Hepatocyte (in vitro differentiated cells): ENCODE results near the gene VPS54. TPM values are rescaled to one million over a fixed set of nuclear protein-coding genes. Genes with fewer than 3 reads are reported as not detected.
"Not testable (repeated sequence)": the region's sequence is repeated elsewhere in the genome, so short reads cannot be mapped to it uniquely, and the experiment has no call there.

ENCODE experiments used
- DNase-seq: peaks from one replicate; pipeline ENCODE4 v3.0.0-alpha.2; 2016; ENCODE audit warnings: low spot score
- H2AFZ ChIP-seq: fragments of 200-600 bp; sonication (generic); 2 replicates; pipeline ENCODE4 v1.6.0; 2016; ENCODE audit warnings: antibody characterized with exemption, mild to moderate bottlenecking
- H3K27ac ChIP-seq: fragments of 200-600 bp; sonication (generic); 2 replicates; pipeline ENCODE4 v1.5.1; 2016; ENCODE audit warnings: mild to moderate bottlenecking
- H3K27me3 ChIP-seq: fragments of 200-600 bp; sonication (generic); 2 replicates; pipeline ENCODE4 v1.6.1; 2016
- H3K36me3 ChIP-seq: fragments of 200-600 bp; sonication (generic); replicated peaks from 2 replicates; pipeline ENCODE4 v1.5.1; 2016; ENCODE audit warnings: low read depth; ENCODE audit not compliant: insufficient read depth
- H3K4me1 ChIP-seq: fragments of 200-600 bp; sonication (generic); 2 replicates; pipeline ENCODE4 v1.5.1; 2016; ENCODE audit warnings: mild to moderate bottlenecking, moderate library complexity; ENCODE audit not compliant: insufficient read depth
- H3K4me2 ChIP-seq: fragments of 200-600 bp; sonication (generic); 2 replicates; pipeline ENCODE4 v1.6.0; 2016
- H3K4me3 ChIP-seq: fragments of 200-600 bp; sonication (generic); 2 replicates; pipeline ENCODE4 v1.5.1; 2016; ENCODE audit warnings: mild to moderate bottlenecking
- H3K79me2 ChIP-seq: fragments of 200-600 bp; sonication (generic); 2 replicates; pipeline ENCODE4 v1.6.0; 2017; ENCODE audit warnings: mild to moderate bottlenecking
- H3K9me2 ChIP-seq: fragments of 200-600 bp; sonication (generic); replicated peaks from 2 replicates; pipeline ENCODE4 v1.6.0; 2017; ENCODE audit warnings: mild to moderate bottlenecking; ENCODE audit not compliant: insufficient read depth
- H3K9me3 ChIP-seq: fragments of 200-600 bp; sonication (generic); 2 replicates; pipeline ENCODE4 v1.5.1; 2016; ENCODE audit warnings: low read depth, mild to moderate bottlenecking
- H4K20me1 ChIP-seq: fragments of 200-600 bp; sonication (generic); 2 replicates; pipeline ENCODE4 v1.6.0; 2016; ENCODE audit warnings: mild to moderate bottlenecking; ENCODE audit not compliant: insufficient read depth, poor library complexity, severe bottlenecking
- EZH2 ChIP-seq: fragments of 200-600 bp; sonication (generic); IDR thresholded peaks from 2 replicates; pipeline ENCODE4 v1.6.1; 2016; ENCODE audit warnings: antibody characterized with exemption, mild to moderate bottlenecking, borderline replicate concordance
- EZH2phosphoT487 ChIP-seq: fragments of 200-600 bp; sonication (generic); IDR thresholded peaks from one replicate; pipeline ENCODE4 v1.6.1; 2018; ENCODE audit warnings: antibody characterized with exemption, mild to moderate bottlenecking, low read depth, moderate library complexity; ENCODE audit not compliant: unreplicated experiment, severe bottlenecking
- WGBS: methylation state at CpG from one replicate; pipeline ENCODE4 v1.1.6; 2016; ENCODE audit warnings: low lambda C conversion rate; ENCODE audit errors: missing lambda C conversion rate; 5-methylcytosine and 5-hydroxymethylcytosine counted together
- polyA plus RNA-seq: library from polyadenylated mRNA; unstranded; fragments of >200 nt; fragmentation: Nextera tagmentation; extraction: Ambion mirVana; gene quantifications from 2 replicates; pipeline ENCODE4 v1.2.1, GENCODE V29; 2016
- total RNA-seq: library from RNA; depleted of rRNA; stranded (reverse); fragments of >200 nt; gene quantifications from 2 replicates; pipeline ENCODE4 v1.2.3, GENCODE V29; 2014
- TF ChIP-seq, protein P1 (sequence below): fragments of 200-600 bp; sonication (generic); IDR thresholded peaks from 2 replicates; pipeline ENCODE4 v1.5.1; 2016; ENCODE audit warnings: antibody characterized with exemption, mild to moderate bottlenecking; ENCODE audit not compliant: poor library complexity

Gene VPS54
- total and polyA plus RNA-seq, 2 experiments from 2014 or later, result 14.5 to 40.5 TPM

DNA sequence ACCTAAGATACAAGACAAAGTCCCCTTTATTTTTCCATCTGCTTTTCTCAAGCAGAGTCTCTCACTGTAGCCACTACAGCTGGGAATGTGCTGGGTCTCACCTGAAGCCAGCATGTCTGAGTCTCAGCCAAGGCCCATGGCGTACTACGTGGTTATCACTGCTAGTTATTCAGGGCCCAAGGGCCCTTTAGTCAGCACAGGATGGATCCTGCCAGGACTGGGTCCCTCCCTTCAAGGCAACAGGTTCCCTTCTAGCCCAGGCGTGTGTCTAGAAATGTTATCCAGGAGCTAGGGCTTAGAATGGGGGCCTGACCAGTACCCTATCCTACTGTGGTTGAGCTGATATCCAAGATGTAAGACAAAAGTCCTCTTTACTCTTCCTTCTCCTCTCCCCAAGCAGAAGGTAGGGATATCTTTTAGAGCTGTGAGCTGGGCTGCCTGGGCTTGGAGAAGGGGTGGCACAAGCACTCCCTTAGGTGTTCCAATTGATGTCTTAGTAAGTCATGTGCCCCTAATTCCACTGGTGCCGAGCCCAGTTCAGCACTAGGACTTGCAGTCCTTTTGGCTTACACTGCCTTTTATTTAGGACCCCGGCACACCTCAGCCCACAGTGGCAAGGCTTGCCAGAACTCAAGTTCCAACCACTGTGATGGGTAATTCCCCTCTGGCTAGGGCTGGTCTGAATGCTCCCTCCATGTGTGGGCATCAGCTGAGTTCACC is 17.7 kb downstream of the VPS54 start:
- Histone ChIP-seq H2AFZ (no peak overlapping the region), H3K79me2 (peaks cover 92% of the 10 kb centered on the region), H4K20me1 (peaks cover 4% of the 10 kb centered on the region), H3K4me2 (no peak overlapping the region), H3K36me3 (no peaks in the 10 kb centered on the region), H3K4me1 (no peaks in the 10 kb centered on the region), H3K9me3 (peaks cover 3% of the 10 kb centered on the region), H3K4me3 (no peak overlapping the region), H3K9me2 (no peaks in the 10 kb centered on the region), H3K27me3 (no peaks in the 10 kb centered on the region), H3K27ac (no peak overlapping the region)
- TF ChIP-seq EZH2phosphoT487 (no peak), EZH2 (no peak)
- TF ChIP-seq, protein P1, sequence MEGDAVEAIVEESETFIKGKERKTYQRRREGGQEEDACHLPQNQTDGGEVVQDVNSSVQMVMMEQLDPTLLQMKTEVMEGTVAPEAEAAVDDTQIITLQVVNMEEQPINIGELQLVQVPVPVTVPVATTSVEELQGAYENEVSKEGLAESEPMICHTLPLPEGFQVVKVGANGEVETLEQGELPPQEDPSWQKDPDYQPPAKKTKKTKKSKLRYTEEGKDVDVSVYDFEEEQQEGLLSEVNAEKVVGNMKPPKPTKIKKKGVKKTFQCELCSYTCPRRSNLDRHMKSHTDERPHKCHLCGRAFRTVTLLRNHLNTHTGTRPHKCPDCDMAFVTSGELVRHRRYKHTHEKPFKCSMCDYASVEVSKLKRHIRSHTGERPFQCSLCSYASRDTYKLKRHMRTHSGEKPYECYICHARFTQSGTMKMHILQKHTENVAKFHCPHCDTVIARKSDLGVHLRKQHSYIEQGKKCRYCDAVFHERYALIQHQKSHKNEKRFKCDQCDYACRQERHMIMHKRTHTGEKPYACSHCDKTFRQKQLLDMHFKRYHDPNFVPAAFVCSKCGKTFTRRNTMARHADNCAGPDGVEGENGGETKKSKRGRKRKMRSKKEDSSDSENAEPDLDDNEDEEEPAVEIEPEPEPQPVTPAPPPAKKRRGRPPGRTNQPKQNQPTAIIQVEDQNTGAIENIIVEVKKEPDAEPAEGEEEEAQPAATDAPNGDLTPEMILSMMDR, result no peak
- no peak for DNase-seq
- 97% methylated on average over 5 of the region's 5 CpGs for WGBS

DNA sequence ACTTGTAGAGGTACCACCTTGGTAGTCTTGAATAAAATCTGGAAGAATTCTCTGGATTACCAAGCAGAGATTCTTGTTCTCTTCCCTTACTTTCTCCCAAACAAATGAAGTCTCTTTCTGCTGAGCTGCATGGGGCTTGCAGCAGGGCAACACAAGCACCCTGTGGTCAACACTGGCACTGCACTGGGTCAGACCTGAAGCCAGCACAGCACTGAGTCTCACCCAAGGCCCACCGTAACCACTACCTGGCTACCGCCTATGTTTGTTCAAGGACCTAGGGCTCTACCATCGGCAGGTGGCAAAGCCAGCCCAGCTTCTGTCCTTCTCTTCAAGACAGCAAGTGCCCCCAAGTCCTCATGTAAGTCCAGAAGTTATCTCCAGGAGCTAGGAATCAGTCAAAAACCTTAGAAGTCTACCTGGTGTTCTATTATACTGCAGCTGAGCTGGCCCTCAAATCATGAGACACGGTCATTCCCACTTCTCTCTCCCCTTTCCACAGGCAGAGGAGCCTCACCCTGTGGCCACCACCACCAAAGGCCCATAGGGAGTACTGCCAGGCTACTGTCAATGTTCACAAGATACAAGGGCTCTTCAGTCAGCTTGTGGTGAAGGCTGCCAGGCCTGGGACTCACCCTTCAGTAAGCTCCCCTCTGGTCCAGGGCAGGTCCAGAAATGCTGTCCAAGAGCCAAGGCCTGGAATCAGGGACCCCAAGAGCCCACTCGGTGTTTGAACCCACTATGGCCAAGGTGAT is 18.4 kb downstream of the VPS54 start:
- H2AFZ ChIP-seq, result no peak overlapping the region
- H3K27me3 ChIP-seq, result no peaks in the 10 kb centered on the region
- 98% methylated on average over 5 of the region's 5 CpGs for WGBS
- H4K20me1 ChIP-seq, result peaks cover 4% of the 10 kb centered on the region
- H3K9me3 ChIP-seq, result peaks cover 3% of the 10 kb centered on the region
- H3K9me2 ChIP-seq, result no peaks in the 10 kb centered on the region
- no peak overlapping the region for H3K4me3 ChIP-seq
- no peak for DNase-seq
- H3K79me2 ChIP-seq, result peaks cover 88% of the 10 kb centered on the region
- no peaks in the 10 kb centered on the region for H3K4me1 ChIP-seq
- no peak overlapping the region for H3K27ac ChIP-seq
- H3K4me2 ChIP-seq, result no peak overlapping the region
- H3K36me3 ChIP-seq, result no peaks in the 10 kb centered on the region
- TF ChIP-seq EZH2phosphoT487, result no peak

DNA sequence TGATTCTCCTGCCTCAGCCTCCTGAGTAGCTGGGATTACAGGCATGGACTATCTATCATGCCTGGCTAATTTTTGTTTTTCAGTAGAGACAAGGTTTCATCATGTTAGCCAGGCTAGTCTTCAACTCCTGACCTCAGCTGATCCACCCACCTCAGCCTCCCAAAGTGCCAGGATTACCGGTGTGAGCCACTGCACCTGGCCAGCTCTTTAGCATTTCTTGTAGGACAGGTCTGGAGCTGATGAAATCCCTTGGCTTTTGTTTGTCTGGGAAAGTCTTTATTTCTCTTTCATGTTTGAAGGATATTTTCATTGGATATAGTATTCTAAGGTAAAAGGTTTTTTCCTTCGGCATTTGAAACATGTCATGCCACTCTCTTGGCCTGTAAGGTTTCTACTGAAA is 20.2 kb downstream of the VPS54 start:
- Histone ChIP-seq H3K36me3 (no peaks in the 10 kb centered on the region), H3K4me3 (no peak overlapping the region), H4K20me1 (no peaks in the 10 kb centered on the region), H3K4me1 (no peaks in the 10 kb centered on the region), H3K79me2 (peaks cover 83% of the 10 kb centered on the region), H2AFZ (no peak overlapping the region), H3K9me3 (peaks cover 3% of the 10 kb centered on the region), H3K4me2 (no peak overlapping the region), H3K27ac (no peak overlapping the region), H3K27me3 (no peaks in the 10 kb centered on the region), H3K9me2 (no peaks in the 10 kb centered on the region)
- no peak for DNase-seq
- 94% methylated on average over 2 of the region's 2 CpGs for WGBS
- TF ChIP-seq EZH2 (no peak), EZH2phosphoT487 (no peak)
- TF ChIP-seq, protein P1, result no peak

DNA sequence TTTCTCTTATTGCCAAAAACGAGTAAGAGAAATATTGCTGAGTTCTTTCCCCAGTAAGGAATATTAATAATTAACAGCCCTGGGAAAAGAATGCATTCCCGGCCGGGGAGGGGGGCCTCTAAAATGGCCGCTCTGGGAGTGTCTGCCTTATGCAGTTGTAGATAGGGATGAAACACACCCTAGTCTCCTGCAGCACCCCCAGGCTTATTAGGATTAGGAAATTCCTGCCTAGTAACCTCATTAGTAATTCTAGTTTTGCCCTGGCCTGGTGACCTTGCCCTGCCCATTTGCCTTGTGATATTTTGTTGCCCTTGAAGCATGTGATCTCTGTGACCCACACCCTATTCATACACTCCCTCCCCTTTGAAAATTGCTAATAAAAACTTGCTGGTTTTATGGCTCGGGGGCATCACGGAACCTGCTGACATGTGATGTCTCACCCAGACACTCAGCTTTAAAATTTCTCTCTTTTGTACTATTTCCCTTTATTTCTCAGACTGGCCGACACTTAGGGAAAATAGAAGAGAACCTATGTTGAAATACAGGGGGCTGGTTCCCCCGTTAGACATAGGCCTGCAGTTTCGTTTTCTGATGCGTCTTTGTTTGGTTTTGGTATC is 22.5 kb downstream of the VPS54 start:
- H3K4me3 ChIP-seq, H3K9me3 ChIP-seq, H3K27ac ChIP-seq, H3K4me1 ChIP-seq, H4K20me1 ChIP-seq, H3K4me2 ChIP-seq, H3K9me2 ChIP-seq, H2AFZ ChIP-seq, H3K27me3 ChIP-seq, DNase-seq, H3K36me3 ChIP-seq: not testable (repeated sequence)
- peaks cover 71% of the 10 kb centered on the region for H3K79me2 ChIP-seq
- WGBS, result 96% methylated on average over 10 of the region's 10 CpGs

DNA sequence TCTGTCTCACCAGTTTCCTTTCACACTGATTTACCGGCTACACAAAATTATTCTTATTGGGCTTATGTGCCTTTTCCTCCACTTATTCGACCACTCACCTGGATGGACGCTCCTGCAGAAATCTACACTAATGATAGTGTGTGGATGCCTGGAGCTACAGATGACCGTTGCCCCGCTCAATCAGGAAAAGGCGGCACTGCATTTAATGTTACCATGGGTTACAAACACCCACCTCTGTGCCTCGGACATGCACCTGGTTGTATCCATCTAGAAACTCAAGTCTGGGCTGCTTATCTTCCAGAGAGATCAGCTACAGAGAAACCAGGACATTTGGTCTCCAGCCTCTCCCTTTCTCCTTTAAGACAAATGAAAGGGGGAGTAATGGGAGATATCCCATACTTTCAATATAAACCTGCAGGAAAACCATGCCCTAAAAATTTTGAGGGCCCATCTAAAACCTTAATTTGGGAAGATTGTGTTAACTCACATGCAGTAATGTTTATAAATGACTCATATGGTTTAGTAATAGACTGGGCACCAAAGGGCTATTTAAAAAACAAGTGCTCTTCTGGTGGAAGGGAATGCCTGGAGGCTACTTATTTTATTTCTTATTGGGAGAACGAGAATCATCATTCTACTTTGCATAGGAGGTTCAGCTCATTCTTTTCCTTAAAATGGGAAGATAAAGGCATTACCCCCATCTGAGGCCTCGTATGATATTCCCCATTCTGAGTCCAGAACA is 24.7 kb downstream of the VPS54 start:
- H3K4me2 ChIP-seq, H2AFZ ChIP-seq, H3K36me3 ChIP-seq, H3K4me1 ChIP-seq, DNase-seq, H3K9me2 ChIP-seq, H3K9me3 ChIP-seq, H3K27ac ChIP-seq, H3K4me3 ChIP-seq, H4K20me1 ChIP-seq, H3K27me3 ChIP-seq: not testable (repeated sequence)
- H3K79me2 ChIP-seq, result peaks cover 71% of the 10 kb centered on the region
- 89% methylated on average over 9 of the region's 9 CpGs for WGBS
